Measurements from ENCODE around the gene ACTG2. TPM values are rescaled to one million over a fixed set of nuclear protein-coding genes. Genes with fewer than 3 reads are reported as not detected.

ACTG2 gene
- total and polyA plus RNA-seq, 10 donors, result 0.60 to 17.6 (median 4.3) TPM

DNA sequence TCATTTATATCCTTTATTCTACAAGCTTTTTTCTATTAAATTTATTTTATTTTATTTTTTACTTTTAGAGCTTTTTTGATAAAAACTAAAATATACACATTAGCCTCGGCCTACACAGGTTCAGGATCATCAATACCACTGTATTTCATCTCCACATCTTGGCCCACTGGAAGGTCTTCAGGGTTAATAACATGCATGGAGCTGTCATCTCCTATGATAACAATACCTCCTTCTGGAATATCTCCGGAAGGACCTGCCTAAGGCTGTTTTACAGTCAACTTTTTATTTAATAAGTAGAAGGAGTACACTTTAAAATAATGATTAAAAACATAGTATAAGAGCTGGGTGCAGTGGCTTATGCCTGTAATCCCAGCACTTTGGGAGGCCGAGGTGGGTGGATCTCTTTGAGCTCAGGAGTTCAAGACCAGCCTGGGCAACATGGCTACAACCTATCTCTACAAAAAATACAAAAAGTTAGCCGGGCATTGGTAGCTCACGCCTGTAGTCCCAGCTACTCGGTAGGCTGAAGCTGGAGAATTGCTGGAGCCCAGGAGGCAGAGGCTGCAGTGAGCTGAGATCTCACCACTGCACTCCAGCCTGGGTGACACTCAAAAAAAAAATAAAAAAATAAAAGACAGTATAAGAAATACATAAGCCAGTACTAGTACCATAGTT lies 18.2 kb downstream of the ACTG2 start:
- TF ChIP-seq POLR2A (IDR thresholded peaks at IDR 0.05) (no peak), POLR2AphosphoS5 (IDR thresholded peaks at IDR 0.05) (no peak)
- TF ChIP-seq, protein P1, sequence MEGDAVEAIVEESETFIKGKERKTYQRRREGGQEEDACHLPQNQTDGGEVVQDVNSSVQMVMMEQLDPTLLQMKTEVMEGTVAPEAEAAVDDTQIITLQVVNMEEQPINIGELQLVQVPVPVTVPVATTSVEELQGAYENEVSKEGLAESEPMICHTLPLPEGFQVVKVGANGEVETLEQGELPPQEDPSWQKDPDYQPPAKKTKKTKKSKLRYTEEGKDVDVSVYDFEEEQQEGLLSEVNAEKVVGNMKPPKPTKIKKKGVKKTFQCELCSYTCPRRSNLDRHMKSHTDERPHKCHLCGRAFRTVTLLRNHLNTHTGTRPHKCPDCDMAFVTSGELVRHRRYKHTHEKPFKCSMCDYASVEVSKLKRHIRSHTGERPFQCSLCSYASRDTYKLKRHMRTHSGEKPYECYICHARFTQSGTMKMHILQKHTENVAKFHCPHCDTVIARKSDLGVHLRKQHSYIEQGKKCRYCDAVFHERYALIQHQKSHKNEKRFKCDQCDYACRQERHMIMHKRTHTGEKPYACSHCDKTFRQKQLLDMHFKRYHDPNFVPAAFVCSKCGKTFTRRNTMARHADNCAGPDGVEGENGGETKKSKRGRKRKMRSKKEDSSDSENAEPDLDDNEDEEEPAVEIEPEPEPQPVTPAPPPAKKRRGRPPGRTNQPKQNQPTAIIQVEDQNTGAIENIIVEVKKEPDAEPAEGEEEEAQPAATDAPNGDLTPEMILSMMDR (IDR thresholded peaks at IDR 0.05 in 8 of 11, conservative IDR thresholded peaks at IDR 0.05 in 3 of 11), result no peak
- no peaks in the 10 kb centered on the region for H3K27me3 ChIP-seq (replicated peaks in 1 of 7)
- H3K36me3 ChIP-seq, result no peaks in the 10 kb centered on the region
- DNase-seq, result no peak
- WGBS, 5 donors, result 73 to 86% (median 82%) methylated on average over 6 of the region's 6 CpGs
- intact Hi-C loops (cut with DNase I; ENCODE audit: low total_unique reads), result no loop called here
- no peaks in the 10 kb centered on the region for H3K9me3 ChIP-seq
- H3K27ac ChIP-seq, result no peak overlapping the region
- peaks cover 0 to 9% (median 3%) of the 10 kb centered on the region in 6 donors for H3K4me1 ChIP-seq
- no peak overlapping the region for H3K4me3 ChIP-seq

DNA sequence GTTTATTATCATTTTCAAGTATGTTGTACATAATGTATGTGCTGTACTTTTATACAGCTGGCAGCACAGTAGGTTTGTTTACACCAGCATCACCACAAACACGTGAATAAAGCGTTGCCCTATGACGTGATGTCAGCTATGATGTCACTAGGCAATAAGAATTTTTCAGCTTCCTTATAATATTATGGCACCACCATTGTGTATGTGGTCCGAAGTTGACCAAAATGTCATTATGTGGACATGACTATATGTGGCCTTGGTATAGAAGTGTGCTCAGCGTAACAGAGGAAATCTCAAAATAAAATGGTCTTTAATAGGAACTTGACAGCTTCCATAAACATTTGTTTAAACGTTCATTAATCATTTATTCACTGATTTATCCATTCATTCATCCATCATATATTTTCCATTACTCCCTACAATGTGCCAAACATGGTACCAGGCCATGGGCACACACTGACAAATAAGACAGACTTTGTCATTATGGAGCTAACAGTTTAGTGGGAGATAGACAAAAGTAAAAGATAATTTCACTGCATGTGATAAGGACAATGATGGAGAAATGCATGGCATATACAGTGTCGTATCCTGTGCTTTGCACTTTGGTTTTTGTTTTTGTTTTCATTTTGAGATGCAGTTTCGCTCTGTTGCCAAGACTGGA lies 18.9 kb downstream of the ACTG2 start:
- Histone ChIP-seq H3K27ac (no peak overlapping the region), H3K27me3 (replicated peaks in 1 of 7) (no peaks in the 10 kb centered on the region), H3K4me1 (peaks cover 0 to 9% (median 3%) of the 10 kb centered on the region in 6 donors), H3K9me3 (no peaks in the 10 kb centered on the region), H3K4me3 (no peak overlapping the region), H3K36me3 (no peaks in the 10 kb centered on the region)
- intact Hi-C loops (cut with DNase I; ENCODE audit: low total_unique reads), result no loop called here
- WGBS, 5 donors, result 78 to 88% (median 88%) methylated on average over 8 of the region's 8 CpGs
- no peak for DNase-seq
- TF ChIP-seq POLR2AphosphoS5 (IDR thresholded peaks at IDR 0.05) (no peak), POLR2A (IDR thresholded peaks at IDR 0.05) (no peak)
- TF ChIP-seq, protein P1 (IDR thresholded peaks at IDR 0.05 in 8 of 11, conservative IDR thresholded peaks at IDR 0.05 in 3 of 11), result no peak

DNA sequence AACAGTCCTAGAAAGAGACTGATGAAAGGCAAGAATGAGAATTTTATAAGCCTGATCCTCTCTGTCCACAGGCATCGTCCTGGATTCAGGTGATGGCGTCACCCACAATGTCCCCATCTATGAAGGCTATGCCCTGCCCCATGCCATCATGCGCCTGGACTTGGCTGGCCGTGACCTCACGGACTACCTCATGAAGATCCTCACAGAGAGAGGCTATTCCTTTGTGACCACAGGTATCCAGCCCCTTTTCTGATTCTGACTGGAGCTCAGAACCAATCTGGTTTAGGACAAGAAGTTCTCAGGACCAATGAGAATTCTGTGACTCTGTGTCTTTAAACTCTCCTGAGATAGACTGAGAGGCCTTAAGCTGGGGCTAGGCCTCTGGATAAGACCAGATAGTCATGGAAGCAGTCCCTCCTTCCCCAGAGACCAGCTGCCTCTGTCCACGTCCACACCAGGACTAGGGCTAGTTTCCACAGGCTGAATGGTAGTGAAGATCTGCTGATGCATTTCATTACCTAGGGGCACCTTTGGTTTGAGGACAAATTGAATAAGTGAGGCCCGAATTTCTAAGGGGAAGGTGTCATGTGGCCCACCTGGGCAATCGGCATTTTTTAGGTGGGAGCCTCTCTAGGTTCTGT lies 20.7 kb downstream of the ACTG2 start:
- intact Hi-C loops (cut with DNase I; ENCODE audit: low total_unique reads), result no loop called here
- Histone ChIP-seq H3K4me3 (no peak overlapping the region), H3K9me3 (no peaks in the 10 kb centered on the region), H3K27me3 (replicated peaks in 1 of 7) (no peaks in the 10 kb centered on the region), H3K36me3 (no peaks in the 10 kb centered on the region), H3K27ac (no peak overlapping the region), H3K4me1 (no peaks in the 10 kb centered on the region)
- TF ChIP-seq, protein P1 (IDR thresholded peaks at IDR 0.05 in 8 of 11, conservative IDR thresholded peaks at IDR 0.05 in 3 of 11), result no peak
- TF ChIP-seq POLR2A (IDR thresholded peaks at IDR 0.05) (no peak), POLR2AphosphoS5 (IDR thresholded peaks at IDR 0.05) (no peak)
- WGBS, 5 donors, result 93 to 94% (median 94%) methylated on average over 7 to 8 of the region's 8 CpGs
- DNase-seq, result no peak

DNA sequence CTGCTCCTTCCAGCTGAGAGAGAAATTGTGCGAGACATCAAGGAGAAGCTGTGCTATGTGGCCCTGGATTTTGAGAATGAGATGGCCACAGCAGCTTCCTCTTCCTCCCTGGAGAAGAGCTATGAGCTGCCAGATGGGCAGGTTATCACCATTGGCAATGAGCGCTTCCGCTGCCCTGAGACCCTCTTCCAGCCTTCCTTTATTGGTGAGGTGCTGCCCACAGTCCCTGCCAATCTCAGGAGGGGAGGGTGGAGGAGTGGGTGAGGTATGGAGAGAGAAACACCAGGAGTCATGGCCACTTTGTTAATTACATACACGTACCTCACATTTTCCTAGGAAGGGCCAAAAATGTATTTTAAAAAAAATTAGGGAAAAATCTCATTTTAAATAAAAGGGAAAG lies 21.9 kb downstream of the ACTG2 start:
- Histone ChIP-seq H3K27ac (no peak overlapping the region), H3K4me1 (no peaks in the 10 kb centered on the region), H3K4me3 (no peak overlapping the region), H3K9me3 (no peaks in the 10 kb centered on the region), H3K36me3 (no peaks in the 10 kb centered on the region), H3K27me3 (replicated peaks in 1 of 7) (no peaks in the 10 kb centered on the region)
- intact Hi-C loops (cut with DNase I; ENCODE audit: low total_unique reads), result no loop called here
- WGBS, 5 donors, result 78 to 87% (median 83%) methylated on average over 4 of the region's 4 CpGs
- TF ChIP-seq, protein P1 (IDR thresholded peaks at IDR 0.05 in 8 of 11, conservative IDR thresholded peaks at IDR 0.05 in 3 of 11), result no peak
- TF ChIP-seq POLR2A (IDR thresholded peaks at IDR 0.05), result no peak
- no peak for TF ChIP-seq POLR2AphosphoS5 (IDR thresholded peaks at IDR 0.05)
- no peak for DNase-seq

Measured in spleen (tissue), 11 donors.